Stimulated activated CD8-positive, alpha-beta memory T cell treated with anti-CD3 and anti-CD28 coated beads, Interleukin-12 subunit alpha, Interleukin-12 subunit beta, amount 100 ng/mL, for 4 hours (primary cell): ENCODE results near the gene MISP.

Experiments used
- DNase-seq: peaks from one replicate; pipeline ENCODE4 v3.0.0-alpha.2; 2020; ENCODE audit warnings: low read depth

Gene MISP

DNA sequence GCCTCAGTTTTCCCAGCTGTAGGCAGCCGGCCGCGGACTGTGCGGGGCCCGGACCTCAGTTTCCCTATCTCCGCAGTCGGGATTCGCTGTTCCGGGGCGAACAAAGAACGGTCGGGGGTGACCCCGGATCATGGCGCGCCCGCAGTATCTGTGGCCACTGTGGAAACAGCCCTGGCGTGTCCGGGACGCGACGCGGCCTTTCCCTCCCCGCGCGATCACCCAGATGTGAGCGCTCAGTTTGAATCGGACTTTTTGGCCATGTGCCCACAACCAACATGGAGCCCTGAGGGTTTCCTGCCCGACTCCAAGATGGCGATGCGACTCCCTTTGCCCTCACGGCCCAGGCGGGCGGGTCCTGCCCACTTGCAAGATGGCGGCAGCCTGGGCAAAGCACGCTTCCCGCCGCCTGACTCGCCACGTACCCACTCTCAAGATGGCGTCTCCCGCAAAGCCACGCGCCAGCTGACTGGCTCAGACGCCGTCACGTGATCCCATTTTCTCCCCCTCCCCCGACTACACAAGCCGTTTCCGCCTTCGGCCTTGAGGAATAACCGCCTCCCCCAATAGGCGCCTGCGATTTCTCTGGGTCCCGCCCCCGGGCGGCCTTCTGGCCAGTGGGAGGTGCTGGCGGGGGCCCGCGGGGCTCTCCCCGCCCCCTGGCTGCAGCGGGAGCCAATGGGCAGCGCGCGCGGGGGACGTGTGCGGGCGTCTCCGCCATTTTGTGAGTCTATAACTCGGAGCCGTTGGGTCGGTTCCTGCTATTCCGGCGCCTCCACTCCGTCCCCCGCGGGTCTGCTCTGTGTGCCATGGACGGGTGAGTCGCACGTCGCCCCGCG lies 46.0 kb downstream of the MISP start, which contains the start of gene PTBP1:
PTBP1 (plus strand) TSS at position 761 of the 836 bp plus-strand sequence; CDS start at position 807, 46 bp downstream.
- DNase-seq: peak; percentile 98

DNA sequence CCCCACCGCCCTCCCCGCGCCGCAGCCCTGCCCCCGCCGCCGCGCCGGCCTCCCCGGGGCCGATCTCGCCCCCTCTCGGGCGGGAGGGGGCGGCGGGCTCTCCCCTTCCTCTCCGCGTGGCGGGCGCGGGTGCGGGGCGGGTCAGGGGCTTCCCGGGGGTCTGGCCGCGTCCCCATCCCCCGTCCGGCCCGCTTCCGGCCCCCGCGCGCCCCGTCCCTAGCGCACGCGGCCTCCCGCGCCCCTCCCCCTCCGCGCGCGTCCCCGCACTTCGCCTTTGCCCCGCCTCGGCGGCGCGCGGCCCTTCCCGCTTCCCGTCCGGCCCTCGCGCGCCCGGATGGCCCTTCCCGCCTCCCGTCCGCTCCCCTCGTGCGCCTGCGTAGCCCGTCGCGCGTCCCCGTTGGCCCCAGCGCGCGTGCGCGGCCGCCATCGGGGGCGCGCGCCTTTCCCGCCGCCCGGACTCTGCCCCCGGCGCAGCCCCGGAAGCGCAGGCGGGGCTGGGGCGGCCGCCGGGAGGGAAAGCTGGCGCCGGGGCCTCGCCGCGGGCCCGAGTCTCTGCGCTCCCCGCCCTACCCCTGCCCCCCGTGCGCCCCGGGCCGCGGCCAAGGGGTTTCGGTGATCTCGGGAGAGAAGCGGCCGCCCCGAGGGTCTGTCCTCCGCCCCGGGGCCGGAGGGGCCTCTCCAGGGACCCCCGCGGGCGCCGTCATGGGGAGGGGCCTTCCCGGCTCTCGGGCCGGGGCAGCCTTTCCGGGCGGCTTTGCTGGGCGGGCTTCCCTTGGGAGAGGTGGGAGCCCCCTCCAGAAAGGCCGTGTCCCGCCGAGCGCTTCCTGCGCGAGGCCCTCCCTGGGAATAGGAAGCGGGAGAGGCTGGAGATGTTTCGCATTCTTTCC lies 46.9 kb downstream of the MISP start:
- DNase-seq: peak; percentile 75

DNA sequence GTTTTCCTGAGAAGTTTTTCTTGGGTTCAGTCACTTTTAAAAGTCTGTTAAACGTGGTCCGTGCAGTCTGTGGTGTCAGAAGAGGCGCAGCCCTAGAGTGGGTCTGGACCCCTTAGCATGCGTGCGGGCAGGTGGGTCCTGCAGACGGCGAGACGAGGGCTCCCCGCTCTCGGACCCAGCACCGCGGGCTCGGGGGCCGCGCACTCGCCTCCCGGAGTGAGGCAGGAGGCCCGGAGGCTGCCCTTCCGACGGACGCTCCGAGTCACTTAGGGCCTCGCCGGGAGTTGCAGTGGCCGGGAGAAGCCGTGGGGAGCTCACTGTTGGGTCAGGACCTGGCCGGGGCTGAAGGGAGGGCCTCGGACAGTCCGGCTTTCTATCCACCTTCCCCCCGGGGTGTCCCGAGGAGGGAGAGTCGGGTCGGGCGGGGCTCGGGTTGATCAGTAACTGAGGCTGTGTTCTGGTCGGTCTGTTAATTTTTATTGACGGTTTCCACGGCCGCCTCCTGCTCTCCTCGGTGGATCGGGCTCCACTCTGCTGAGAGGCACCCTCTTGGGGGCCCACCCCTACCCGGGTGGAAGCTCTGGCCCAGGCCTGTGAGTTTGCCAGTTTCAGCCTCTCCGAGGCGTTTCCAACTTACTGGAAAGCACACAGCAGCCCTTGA lies 47.6 kb downstream of the MISP start:
- no peak for DNase-seq

DNA sequence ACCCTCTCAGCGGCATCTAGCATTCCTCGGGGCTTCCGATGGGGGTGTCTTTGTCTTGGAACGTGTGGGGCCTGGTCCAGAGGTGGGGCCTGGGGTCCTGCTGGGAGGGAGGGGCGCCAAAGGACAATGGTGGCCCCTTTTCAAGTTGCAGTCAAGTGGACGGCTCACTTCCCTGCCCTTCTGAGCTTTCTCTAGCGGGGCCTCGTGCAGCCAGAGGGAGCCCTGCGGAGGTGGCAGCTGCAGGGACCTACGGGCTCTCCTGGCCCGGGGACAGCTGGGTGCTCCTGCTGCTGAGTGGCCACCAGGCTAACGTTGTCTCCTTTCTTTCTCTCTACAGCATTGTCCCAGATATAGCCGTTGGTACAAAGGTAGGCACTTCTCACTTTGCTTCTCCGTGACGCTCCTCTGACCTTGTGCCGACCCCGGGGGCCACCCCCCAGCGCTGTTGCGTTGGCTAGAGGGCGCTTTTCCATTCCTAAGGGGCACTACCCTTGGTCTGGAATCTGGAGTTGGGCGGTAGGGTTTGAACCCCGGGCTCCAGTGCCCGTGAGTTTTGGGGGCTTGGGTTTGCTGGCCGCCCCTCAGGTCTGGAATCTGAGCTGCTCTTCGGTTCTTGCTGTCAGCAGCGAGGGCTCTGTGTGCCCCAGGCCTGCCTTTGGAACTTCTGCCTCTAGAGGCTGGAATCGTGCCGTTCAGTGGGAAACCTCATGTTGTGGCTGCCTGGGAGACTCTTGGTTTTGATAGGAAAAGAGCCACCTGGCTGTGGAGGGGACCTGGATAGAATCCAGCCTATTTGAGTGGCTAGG lies 48.4 kb downstream of the MISP start:
- DNase-seq: no peak

DNA sequence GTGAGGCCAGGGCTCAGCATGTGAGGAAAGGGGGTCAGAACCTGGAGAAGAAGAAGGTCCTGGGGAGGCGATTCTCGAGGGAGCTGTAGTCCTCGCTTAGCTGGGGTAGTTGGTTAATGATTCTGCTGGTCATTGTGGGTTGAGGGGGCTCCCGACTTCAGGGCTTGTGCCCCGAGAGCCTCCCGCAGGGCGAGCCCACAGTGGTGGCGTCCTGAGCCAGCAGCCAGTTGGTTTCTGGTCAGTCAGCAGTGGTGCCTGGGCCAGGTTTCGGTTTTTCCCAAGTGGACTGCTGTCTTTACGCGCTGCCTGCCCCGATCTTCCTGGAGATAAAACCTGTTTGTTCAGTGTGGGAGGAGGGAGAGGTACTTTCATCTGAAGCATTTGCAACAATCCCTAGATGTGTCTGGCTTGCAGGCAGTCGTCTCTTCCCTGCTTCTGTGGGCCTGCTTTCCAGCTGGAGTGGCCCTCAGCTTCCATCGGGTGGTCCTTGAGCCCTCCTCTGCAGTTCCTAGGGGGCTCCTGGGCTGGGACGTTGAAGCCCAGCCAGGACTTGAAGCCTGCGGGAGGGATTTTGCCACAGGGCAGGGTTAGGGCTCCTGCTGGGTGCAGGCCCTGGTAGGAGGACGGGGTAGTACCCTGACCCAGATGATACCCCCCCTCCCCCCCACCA lies 49.6 kb downstream of the MISP start:
- DNase-seq: no peak

DNA sequence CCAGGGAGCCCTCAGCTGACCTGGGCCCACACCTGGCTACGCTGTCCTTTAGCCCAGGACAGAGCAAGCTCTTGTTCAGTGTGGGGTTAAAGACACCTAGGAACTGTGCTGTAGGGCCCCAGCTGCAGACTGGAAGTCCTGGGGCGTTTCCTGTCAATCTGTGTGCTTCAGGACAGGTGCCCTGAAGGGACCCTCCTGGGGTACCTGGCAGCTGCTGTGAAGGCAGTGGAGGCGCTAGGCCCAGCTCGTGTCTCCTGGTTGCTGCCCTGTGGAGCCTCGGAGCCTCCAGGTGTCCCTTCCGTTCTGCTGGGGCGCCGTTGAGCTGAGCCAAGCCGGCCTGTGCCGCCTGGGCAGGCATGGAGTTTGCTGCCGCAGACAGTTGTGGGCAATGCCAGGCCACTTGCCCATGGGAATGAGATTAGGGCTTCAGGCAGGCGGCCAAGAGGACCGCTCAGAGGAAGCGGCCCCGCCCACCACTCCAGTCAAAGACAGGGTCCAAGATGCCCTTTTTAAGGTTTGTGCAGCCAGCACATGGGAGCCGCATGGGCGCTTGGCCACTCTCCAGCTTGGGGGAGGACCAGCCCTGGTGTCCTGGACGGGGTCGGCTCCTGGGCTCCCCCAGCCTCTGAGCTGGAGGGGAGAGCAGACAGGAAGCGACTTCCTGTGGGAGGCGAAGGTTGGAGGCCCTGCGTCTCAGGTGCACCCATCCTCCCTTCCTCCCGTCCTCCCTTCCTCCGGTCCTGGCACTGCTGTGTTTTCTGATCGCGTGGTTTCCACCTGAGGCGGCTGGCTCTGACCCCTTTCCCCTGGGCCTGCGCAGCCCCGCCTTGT lies 50.3 kb downstream of the MISP start:
- DNase-seq: no peak

DNA sequence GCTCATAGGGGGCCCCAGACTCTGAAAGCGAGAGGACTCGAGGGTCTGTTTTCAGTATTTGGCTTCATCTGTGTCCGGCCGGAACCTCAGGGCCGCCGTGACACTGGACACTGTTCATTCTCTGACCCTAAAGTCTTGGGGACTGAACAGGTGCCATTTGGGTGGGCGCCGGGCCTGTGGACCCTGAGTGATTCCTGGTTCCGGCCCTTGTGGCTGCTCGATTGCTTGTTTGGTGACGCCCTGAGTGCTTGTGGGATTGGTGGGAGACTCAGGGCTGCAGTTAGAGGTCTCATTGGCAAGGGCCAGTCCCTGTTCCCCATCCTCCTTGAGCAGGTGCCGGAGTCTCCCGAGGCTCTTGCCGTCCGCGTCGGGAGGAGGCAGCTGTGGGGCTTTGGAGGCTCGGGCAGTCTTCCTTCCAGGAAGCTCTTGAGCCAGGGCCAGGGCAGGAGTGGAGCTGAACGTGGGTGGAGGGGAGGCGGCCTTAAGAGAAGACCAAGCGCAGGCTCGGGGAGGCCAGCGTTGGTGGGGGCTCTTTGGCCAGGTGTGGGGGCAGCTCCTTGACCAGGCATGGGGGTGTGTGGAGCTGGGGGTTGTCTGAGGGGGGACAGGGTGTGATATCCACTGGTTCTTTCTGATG lies 51.1 kb downstream of the MISP start:
- DNase-seq: no peak

DNA sequence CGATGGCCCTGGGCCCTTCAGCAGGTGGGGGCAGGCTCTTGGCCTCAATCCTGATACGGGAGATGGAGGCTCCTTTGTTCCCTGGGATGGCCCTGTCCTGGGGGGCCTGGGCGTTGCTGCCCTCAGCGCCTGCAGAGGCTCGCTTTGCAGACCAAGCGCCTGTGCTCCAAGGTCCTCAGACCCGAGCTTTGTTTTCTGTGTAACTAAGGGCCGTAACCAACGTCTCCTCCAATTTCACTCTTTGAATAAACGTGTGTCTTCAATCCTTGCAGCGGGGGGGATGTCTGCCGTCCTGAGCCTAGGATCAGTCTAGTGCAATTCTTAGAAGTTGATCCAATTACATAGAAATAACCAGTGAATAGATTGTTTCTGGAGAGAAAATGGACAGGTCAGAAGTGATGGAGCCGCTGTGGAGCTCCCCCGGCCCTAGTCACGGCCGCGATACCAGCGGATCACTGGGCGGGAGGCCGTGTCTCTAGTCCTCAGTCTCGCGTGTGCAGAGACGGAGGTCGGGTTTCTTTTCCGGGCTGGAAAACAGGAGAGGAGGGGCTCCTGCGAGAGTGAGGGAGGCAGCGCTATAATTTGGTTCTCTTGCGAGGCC lies 51.7 kb downstream of the MISP start:
- no peak for DNase-seq

DNA sequence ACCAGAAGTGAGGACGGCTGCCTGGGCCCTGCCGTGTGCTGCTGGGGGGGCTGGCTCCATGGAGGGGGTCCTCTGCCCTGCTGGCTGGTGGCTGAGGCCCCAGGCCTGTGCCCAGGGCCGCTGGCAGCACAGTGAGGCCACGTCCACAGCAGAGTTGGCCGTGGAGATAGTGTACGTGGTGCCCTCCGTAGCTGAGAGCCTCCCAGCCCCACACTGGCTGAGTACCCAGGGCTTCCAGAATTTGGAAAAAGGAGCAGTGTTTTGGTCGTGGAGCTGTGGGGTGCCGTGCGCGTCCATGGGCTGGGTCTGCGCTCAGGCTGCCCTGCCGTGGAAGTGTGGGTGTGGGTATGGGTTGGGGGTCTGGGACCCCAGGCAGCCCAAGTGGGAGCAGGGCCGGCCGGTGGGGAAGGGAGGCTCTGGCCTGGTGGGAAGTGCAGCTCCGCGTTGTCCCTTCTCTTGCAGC lies 52.2 kb downstream of the MISP start:
- no peak for DNase-seq

DNA sequence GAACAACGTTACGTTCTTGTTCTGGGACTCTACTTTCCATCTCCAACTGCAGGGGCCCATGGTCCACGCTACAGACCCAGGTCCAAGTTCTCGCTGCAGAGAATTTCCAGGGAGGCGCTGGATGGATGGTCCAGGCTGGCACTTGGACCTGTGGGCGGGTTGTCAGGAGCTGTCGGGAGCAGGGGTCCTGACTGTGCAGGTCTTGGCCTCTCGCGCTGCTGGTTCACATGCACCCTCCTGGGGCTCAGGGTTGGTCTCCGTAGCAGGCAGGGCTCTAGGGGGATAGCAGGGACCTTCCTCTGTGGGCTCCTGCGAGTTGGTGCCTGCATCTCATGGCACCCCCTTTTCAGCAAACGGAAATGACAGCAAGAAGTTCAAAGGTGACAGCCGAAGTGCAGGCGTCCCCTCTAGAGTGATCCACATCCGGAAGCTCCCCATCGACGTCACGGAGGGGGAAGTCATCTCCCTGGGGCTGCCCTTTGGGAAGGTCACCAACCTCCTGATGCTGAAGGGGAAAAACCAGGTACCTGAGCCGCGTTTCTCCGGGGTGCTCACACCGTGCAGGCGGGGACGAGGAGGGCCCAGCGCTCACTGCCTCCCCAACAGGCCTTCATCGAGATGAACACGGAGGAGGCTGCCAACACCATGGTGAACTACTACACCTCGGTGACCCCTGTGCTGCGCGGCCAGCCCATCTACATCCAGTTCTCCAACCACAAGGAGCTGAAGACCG lies 52.9 kb downstream of the MISP start:
- DNase-seq: no peak

DNA sequence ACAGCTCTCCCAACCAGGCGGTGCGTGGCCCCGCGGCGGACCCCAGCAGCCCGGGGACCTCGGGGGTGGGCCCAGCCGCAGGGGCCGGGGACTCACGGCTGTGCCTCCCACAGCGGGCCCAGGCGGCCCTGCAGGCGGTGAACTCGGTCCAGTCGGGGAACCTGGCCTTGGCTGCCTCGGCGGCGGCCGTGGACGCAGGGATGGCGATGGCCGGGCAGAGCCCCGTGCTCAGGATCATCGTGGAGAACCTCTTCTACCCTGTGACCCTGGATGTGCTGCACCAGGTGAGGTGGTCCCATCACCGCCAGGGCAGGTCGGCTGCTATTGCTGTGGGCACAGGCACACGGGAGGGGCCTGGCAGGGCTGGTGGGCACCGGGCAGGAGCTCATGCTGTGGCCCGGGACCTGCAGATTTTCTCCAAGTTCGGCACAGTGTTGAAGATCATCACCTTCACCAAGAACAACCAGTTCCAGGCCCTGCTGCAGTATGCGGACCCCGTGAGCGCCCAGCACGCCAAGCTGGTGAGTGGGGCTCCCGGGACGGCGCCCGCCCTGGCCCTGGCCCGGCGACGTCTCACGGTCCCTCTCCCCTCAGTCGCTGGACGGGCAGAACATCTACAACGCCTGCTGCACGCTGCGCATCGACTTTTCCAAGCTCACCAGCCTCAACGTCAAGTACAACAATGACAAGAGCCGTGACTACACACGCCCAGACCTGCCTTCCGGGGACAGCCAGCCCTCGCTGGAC lies 53.7 kb downstream of the MISP start:
- no peak for DNase-seq

DNA sequence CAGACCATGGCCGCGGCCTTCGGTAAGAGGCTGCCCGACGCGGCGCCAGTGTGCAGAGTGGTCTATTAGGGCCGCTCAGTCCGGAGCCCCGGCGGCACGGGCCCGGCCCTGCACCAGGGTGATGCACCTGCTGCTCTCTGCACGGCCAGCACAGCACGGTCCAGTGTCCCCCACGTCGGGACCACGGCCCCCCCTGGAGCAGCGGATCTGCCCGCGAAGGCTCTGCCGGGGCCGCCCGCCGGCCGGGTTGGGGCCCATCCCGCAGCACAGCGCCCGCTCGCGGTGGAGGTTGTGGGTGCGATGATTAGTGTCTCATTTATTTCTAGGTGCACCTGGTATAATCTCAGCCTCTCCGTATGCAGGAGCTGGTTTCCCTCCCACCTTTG lies 54.2 kb downstream of the MISP start:
- DNase-seq: no peak

DNA sequence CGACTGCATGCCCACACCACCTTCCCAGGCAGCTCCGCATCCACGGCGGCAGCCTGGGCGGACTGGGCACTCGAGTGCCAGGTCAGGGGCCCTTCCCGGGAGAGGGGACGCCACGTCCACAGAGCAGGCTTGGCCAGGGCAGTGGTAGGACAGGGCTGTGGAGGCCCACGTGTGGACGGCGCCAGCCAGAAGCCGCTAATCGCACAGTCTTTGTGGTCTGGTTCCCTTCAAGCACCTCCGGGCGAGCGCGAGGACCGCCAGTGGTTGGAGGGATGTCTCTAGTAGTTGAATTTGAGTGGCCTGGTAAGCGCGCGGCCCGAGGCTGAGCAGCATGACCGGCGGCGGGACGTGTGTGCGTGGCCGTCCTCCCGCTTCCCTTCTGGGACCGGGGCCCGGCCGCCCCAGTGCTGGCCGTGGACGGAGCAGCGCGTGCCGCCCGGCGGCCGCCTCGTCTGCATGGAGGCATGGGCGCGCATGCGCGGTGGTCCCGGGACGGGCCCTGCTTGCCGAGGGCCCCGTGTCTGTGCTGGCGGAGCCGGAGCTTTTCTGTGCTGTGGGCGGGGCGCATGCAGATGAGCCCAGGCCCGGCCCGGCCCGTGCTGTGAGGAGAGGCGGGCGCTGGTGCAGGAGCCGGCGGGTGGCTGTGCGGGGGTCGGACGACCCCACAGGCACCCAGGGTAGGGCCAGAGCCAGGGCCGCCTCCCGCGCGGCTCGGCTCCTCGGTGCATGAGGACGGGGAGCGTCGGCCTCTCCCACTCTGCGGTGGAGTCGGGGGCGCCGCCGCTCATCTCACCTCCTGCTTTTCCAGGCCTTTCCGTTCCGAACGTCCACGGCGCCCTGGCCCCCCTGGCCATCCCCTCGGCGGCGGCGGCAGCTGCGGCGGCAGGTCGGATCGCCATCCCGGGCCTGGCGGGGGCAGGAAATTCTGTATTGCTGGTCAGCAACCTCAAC lies 55.0 kb downstream of the MISP start:
- DNase-seq: no peak

DNA sequence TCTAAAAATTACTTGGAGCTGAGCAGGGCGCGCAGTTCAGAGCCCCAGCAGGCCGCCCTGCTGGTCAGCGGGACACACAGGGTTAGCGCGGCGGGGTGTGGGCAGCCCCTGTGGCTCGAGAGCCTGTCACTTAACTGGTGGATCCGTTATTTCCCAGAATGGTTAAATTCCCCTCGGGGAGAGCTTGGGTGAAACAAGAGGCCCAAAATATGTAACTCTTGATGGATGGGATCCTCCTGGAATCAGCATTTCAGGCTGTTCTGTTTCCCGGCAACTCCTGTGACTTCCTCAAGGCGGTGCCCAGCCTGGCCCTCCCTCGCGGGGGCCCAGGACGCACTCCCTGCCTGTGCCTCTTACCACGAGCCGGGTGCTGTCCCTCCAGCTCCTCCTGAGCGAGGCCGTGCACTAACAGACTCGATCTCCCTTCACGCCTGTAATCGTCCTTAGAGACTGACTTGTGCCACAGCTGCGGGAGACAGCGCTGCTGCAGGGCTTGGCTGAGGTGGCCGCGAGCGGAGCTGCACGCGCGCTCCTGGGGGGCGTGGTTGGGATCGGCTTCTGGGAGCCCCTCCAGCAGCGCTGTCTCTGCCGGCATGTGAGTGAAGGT lies 56.0 kb downstream of the MISP start:
- DNase-seq: no peak

DNA sequence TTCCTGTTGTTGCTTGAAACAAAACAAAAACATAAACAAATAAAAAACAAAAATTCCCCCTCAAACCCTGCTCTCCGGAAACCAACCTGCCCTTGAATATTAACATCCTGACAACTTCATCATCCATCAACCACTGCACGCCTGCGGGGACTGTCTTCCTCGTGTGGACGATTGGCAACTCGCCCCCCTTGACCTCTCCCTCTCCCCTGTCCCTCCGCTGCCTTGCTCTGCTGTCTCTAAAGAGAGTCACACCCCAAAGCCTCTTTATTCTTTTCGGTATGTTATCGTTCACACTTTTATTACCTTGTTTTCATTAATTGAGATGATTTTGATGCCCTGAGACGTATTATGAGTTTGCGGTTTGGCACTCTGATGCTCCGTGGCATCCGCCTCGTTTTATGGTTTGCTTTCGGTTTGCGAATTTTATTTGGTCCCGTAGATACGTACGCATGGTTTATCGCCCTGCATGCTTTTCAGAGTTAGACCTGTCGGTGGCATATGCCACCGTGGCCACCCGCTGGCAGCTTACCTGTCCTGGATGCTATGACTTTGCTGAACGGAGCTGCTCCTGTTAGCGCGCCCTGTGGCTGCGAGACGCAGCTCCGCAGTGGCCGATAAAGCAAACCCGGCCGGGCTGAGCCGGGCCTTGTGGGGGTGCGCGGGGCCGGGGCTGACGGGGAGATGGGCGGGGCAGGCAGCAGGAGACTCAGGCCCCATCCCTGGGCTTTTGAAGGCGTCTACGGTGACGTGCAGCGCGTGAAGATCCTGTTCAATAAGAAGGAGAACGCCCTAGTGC lies 56.9 kb downstream of the MISP start:
- no peak for DNase-seq
